Fibroblast of the aortic adventitia (primary cell): ENCODE data around the gene FSIP1. TPM values are rescaled to one million over a fixed set of nuclear protein-coding genes. Genes with fewer than 3 reads are reported as not detected.

Experiments used
- DNase-seq: peaks from one replicate; pipeline ENCODE4 v3.0.0-alpha.2; 2010; ENCODE audit warnings: low read depth
- H3K4me3 ChIP-seq: 2 replicates; pipeline ENCODE4 v1.5.1; 2011; ENCODE audit warnings: low read depth, mild to moderate bottlenecking, control low read depth, low read length, moderate library complexity
- total RNA-seq: library from RNA; depleted of rRNA; stranded (reverse); fragments of >200 nt; gene quantifications from 2 replicates; pipeline ENCODE4 v1.2.3, GENCODE V29; 2012; ENCODE audit warnings: low replicate concordance
- TF ChIP-seq, protein P1 (sequence below): IDR thresholded peaks from 2 replicates; pipeline ENCODE4 v1.5.1; 2011; ENCODE audit warnings: mild to moderate bottlenecking, low read length, control low read depth, inconsistent platforms; ENCODE audit not compliant: insufficient read depth

The FSIP1 gene
- total RNA-seq, 1 donor: 4.2 TPM

DNA sequence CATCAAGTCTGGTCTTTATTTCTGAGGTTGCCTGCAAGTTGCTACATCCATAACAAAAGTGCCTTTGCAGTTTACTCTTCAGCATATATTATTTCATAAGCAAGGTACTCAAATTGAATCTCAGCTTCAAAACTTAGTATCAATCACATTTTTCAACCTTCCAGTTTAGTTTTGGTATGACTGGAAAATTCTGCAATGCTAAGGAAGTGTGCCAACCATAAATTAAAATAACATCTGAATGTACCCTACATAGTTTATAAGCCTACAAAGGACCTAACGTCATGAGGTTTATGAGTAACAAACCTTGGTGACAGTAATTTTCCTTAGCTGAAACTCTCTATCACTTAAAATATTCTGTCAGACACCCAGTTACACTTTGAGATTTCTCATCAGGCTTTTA lies 138.9 kb downstream of the FSIP1 start:
- TF ChIP-seq, protein P1, sequence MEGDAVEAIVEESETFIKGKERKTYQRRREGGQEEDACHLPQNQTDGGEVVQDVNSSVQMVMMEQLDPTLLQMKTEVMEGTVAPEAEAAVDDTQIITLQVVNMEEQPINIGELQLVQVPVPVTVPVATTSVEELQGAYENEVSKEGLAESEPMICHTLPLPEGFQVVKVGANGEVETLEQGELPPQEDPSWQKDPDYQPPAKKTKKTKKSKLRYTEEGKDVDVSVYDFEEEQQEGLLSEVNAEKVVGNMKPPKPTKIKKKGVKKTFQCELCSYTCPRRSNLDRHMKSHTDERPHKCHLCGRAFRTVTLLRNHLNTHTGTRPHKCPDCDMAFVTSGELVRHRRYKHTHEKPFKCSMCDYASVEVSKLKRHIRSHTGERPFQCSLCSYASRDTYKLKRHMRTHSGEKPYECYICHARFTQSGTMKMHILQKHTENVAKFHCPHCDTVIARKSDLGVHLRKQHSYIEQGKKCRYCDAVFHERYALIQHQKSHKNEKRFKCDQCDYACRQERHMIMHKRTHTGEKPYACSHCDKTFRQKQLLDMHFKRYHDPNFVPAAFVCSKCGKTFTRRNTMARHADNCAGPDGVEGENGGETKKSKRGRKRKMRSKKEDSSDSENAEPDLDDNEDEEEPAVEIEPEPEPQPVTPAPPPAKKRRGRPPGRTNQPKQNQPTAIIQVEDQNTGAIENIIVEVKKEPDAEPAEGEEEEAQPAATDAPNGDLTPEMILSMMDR: no peak
- no peak for DNase-seq
- H3K4me3 ChIP-seq: no peak overlapping the region

- peak; percentile 79 for DNase-seq
- H3K4me3 ChIP-seq: no peak overlapping the region
- TF ChIP-seq, protein P1: no peak
These were observed 140.5 kb downstream of the FSIP1 start for GRCh38 chr15:39642011-39642640.

- DNase-seq: no peak
- no peak overlapping the region for H3K4me3 ChIP-seq
- TF ChIP-seq, protein P1: no peak
These were observed 141.3 kb downstream of the FSIP1 start for GRCh38 chr15:39641191-39641889.

GRCh38 chr15:39640665-39641064 lies 142.0 kb downstream of the FSIP1 start:
- DNase-seq: no peak
- TF ChIP-seq, protein P1: no peak
- no peak overlapping the region for H3K4me3 ChIP-seq

GRCh38 chr15:39639037-39639436 lies 143.6 kb downstream of the FSIP1 start:
- DNase-seq: no peak
- TF ChIP-seq, protein P1: no peak
- no peak overlapping the region for H3K4me3 ChIP-seq

DNA sequence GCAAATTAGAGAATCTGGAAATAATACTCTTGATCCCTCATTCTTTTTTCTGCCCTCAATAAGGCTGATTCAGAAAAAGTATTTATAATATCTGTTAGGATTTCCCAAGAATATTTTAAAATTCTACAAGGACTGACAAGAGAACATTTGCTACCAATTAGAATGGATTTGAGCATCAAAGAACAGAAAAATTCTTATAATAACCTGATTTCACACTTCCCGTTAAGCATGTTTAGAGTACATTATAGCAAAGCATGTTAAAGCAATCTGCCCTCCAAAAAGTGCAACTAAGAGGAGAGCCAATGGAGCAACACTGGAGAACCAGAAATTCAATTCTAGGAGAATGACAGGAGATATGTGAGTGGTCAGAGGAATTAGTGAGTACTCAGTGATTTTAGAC lies 144.6 kb downstream of the FSIP1 start:
- no peak overlapping the region for H3K4me3 ChIP-seq
- no peak for DNase-seq
- TF ChIP-seq, protein P1: no peak

DNA sequence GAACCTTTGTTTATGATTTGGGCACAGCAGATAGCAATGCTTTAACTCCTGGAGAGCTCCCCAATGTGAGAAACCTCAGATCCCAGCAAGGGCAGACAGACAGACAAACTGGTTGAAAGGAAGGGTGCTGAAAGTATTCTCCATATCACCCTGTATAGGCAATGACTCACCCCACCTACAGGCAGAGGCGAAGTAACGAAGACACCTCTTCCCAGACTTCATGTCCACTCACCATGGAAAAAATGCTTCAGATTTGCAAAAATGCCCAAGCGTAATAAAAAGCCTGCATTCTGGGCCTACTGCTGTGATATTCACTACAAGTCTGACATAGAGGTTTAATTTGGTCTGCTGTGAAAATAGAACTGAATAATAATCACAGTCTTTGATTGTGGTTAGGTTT lies 151.3 kb downstream of the FSIP1 start:
- no peak for DNase-seq
- TF ChIP-seq, protein P1: no peak
- no peak overlapping the region for H3K4me3 ChIP-seq
